GM18951 (cell line): ENCODE results near the gene IFI30.

Experiments used
- POLR2A ChIP-seq: IDR thresholded peaks from 4 replicates; pipeline ENCODE4 v1.6.1; 2011; ENCODE audit warnings: mild to moderate bottlenecking; ENCODE audit not compliant: insufficient read length, insufficient read depth; ENCODE audit errors: extremely low read depth
- in situ Hi-C: fragments of 300-500 bp; cut with MboI; formaldehyde crosslinking; loops from one replicate; pipeline ENCODE4 v1.12.0; 2022; ENCODE audit warnings: low sequenced_read_pairs, mixed read lengths, inconsistent platforms; ENCODE audit not compliant: unreplicated experiment

The IFI30 gene

DNA sequence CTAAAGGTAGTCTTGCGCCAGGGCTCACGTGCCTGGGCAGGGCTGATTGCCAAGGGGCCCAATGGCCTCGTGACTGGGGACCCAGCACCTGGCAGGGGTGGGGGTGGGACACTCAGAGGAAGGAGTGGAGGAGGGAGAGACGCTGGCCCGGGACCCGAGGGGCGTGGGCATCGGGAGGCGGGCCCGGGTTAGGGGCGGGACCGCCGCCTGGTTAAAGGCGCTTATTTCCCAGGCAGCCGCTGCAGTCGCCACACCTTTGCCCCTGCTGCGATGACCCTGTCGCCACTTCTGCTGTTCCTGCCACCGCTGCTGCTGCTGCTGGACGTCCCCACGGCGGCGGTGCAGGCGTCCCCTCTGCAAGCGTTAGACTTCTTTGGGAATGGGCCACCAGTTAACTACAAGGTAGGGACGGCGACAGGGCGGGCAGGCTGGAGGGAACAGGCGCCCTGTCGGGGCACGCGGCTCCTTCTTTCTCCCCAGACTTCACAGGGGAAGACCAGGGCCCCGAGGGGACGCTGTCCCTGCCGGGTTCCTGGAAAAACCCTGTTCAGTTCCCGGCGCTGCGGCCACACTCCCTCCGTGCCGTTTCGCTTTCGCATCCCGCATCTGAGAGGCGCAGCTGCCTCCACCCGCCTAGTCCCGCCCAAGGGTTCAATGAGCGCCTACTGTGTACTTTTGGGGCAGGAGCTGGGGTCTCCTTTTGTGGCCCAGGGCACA lies at the start of gene IFI30:
Gene IFI30 (plus strand): TSS at position 242 of the 717 bp plus-strand sequence. CDS start 29 bp downstream, at position 271.
- peak; percentile 99 for TF ChIP-seq POLR2A
- in situ Hi-C loops = no loop called here

GRCh38 chr19:18123819-18124218 lies 49.8 kb upstream of the IFI30 start:
- in situ Hi-C loops = no loop called here
- TF ChIP-seq POLR2A = no peak

DNA sequence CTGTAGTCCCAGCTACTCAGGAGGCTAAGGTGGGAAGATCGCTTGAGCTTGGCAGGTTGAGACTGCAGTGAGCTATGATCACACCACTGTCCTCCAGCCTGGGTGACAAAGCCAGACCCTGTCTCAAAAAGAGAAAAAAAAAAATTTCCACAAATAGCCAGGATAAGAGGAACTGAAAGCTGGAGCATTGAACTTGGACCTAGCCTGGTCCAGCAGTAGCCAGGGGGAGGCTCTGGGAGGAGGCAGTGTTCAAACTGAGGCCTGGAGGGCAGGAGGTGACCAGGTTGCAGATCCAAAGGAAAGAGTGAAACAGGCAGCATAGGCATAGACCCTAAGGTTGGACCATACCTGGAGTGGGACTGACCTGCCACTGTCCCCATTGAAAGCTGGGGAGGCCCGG lies 47.5 kb upstream of the IFI30 start:
- no peak for TF ChIP-seq POLR2A

GRCh38 chr19:18128044-18128443 lies 45.6 kb upstream of the IFI30 start:
- no peak for TF ChIP-seq POLR2A
- in situ Hi-C loops = no loop called here

More for the DNA sequence above, 47.5 kb upstream of the IFI30 start:
- in situ Hi-C loops = no loop called here

DNA sequence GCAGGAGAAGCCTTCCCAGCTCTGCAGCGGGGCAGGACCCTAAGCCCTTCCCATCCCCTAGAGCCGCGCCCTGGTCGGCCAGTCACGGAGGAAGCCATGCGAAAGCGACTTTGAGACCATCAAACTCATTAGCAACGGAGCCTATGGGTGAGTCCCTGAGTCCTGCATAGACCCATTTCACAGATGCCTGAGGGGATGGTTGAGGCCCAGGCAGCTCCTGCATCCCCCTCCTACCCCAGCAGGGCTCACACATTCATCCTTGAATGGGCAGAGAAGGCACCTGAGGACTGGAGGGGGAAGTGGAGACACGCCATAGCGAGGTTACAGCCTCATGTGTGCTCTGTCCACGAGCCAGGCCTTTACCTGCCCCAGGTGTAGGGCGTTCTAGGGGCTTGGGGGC lies 44.8 kb upstream of the IFI30 start:
- TF ChIP-seq POLR2A = no peak
- in situ Hi-C loops = no loop called here

DNA sequence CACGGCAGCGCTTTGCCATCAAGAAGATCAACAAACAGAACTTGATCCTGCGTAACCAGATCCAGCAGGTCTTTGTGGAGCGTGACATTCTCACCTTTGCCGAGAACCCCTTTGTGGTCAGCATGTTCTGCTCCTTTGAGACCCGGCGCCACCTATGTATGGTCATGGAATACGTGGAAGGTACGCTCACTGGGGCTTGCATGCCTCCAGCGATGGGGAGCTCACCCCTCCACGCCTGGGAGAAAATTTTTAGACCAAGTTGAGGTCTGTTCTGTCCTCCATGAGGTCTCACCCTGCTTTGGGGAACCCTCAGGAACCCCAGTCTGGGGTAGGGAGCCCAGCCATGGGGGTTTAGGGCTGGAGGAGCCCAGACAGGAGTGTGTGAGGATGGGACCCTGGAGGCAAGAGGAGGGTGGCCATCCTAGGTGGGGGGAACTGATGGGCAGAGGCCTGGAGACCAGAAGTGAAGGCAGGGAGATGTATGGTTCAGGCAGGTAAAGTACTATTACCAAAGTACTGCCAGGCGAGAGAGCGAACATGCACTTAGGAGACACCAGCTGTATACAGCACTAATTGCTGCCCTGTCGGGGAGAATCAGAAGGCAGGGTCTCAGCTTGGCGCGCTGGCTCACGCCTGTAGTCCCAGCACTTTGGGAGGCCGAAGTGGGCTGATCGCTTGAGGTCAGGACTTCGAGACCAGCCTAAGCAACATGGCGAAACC lies 42.9 kb upstream of the IFI30 start:
- in situ Hi-C loops = no loop called here

DNA sequence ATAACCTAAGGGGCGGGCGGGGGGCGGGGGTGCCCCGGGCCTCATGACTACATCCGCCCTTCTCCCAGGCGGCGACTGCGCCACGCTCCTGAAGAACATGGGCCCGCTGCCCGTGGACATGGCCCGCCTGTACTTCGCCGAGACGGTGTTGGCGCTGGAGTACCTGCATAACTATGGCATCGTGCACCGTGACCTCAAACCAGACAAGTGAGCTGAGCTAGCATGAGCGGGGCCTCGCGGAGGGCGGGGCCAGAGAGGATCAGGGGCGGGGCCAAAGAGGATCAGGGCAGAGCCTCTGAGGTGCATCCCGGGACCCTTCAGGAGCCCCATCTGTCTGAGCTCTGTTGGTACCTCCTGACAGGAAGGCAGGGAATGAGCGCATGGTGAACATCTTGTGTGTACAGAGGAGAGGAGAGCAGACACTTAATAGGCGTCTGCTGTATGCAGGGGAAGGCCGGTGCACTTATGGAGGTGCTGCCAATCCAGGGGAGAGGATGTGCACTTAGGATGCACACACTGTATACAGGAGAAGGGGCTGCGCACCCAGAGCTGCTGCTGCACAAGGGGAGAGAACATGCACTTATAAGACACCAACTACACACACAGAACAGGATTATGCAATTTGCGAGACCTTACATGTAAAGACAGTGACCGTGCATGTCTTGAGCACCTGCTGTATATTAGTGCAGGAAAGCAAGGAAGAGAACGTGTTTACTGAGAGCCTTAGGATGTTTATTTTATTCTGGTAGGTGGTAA lies 41.6 kb upstream of the IFI30 start:
- in situ Hi-C loops = no loop called here
- no peak for TF ChIP-seq POLR2A

More for the DNA sequence above, 42.9 kb upstream of the IFI30 start:
- no peak for TF ChIP-seq POLR2A

- no peak for TF ChIP-seq POLR2A
- in situ Hi-C loops = no loop called here
Measured at GRCh38 chr19:18135712-18136584, 37.7 kb upstream of the IFI30 start.

GRCh38 chr19:18137242-18137641 lies 36.4 kb upstream of the IFI30 start:
- no peak for TF ChIP-seq POLR2A
- in situ Hi-C loops = no loop called here

- TF ChIP-seq POLR2A = no peak
- in situ Hi-C loops = no loop called here
Measured at GRCh38 chr19:18137657-18138339, 35.8 kb upstream of the IFI30 start.

DNA sequence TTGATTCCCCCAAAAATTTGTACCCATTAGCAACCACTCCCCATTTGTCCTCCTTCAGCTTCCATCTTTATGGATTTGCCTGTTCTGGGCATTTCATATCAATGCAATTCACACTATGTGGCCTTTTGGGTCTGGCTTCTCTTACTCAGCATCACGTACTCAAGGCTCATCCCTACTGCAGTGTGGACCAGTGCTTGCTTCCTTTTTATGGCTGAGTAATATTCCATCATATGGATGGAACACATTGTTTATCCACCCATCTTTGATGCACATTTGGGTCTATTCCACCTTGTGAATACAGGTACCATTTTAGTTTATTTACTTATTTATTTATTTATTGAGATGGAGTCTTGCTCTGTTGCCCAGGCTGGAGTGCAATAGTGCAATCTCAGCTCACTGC lies 33.1 kb upstream of the IFI30 start:
- TF ChIP-seq POLR2A = no peak
- in situ Hi-C loops = no loop called here

DNA sequence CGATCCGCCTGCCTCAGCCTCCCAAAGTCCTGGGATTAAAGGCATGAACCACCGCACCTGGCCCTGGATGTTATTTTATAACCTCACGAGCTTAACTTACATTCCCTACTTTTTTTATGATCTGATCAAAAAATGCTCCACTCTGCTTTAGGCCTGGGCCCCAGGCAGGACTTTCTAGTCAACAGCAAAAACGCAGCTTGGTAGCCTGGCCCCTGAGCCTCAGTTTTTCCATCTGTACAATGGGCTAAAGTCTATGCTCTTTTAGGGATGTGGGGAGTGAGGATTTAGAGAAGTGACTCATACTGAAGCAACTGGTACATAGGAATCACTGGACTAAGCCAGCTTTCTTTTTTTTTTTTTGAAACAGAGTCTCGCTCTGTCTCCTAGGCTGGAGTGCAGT lies 32.6 kb upstream of the IFI30 start:
- in situ Hi-C loops = no loop called here
- no peak for TF ChIP-seq POLR2A
